LNCaP clone FGC (cell line): ENCODE results near the gene TRPC4.

Experiments
- DNase-seq: peaks from one replicate; pipeline ENCODE4 v3.0.0-alpha.2; 2011; ENCODE audit warnings: low read depth
- H3K4me3 ChIP-seq: 2 replicates; pipeline ENCODE4 v1.5.1; 2011; ENCODE audit warnings: mild to moderate bottlenecking, low read depth, low read length, control low read depth
- CTCF ChIP-seq: IDR thresholded peaks from 2 replicates; pipeline ENCODE4 v1.5.1; 2012; ENCODE audit warnings: mild to moderate bottlenecking; ENCODE audit not compliant: control insufficient read depth, insufficient read depth; ENCODE audit errors: extremely low read depth

The TRPC4 gene

GRCh38 chr13:37690361-37690760 is 179.2 kb downstream of the TRPC4 start:
- no peak for TF ChIP-seq CTCF
- no peak overlapping the region for H3K4me3 ChIP-seq

GRCh38 chr13:37686501-37686900 is 183.1 kb downstream of the TRPC4 start:
- no peak for DNase-seq
- H3K4me3 ChIP-seq, result no peak overlapping the region

More at GRCh38 chr13:37690361-37690760, 179.2 kb downstream of the TRPC4 start:
- DNase-seq, result no peak

GRCh38 chr13:37685206-37685605 is 184.4 kb downstream of the TRPC4 start:
- TF ChIP-seq CTCF, result no peak
- H3K4me3 ChIP-seq, result no peak overlapping the region

More at GRCh38 chr13:37686501-37686900, 183.1 kb downstream of the TRPC4 start:
- no peak for TF ChIP-seq CTCF

DNA sequence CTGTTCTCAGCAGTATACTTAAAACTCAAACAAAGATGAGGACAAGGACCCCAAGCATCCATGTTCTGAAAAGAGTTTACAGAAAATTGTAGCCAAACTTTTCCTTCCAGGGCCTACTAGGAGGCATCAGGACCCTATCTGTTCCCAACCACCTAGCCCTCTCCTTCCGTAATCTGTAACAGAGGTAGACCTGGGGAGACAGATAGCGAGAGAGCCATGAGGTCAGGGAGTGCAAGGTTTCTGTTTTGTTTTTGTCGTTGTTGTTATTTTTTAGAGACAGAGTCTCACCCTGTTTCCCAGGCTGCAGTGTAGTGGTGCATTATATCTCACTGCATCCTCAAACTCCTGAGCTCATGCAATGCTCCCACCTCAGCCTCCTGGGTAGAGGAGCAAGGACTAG is 187.1 kb downstream of the TRPC4 start:
- no peak overlapping the region for H3K4me3 ChIP-seq
- TF ChIP-seq CTCF, result no peak
- no peak for DNase-seq

More at GRCh38 chr13:37685206-37685605, 184.4 kb downstream of the TRPC4 start:
- DNase-seq, result no peak

DNA sequence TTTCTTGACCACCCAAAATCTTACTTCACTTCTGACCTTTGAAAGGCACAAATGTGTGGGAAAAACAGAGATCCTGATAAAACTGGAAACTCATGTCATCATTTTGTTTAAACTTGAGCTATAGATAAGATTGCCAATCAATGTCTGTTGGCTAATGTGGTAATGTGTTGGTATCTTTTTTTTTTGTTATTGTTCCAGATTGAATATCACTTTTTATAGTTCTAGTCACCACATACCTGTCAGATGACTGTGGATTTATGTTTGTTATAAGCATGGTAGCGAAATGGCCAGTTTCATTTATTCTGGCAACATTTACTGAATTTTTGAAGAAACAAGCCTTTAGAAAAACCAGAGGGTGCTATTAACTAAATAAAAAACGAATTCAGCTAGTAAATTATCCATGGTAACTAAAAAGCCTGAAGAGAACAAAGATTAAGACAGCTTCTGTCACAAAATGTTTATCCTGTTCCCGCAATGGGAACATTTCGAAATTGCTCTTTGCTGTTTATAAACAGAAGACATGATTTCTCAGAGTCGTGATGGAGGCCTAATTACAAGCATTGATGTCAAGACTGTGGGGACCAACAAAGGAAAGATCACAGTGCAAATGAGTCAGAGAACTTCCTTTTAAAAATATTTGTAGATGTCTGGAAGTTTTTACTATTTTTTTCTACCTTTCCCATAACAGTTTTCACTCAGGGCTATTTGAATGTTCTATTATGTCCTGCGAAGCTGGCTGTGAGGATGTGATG is 188.1 kb downstream of the TRPC4 start:
- no peak for TF ChIP-seq CTCF
- H3K4me3 ChIP-seq, result no peak overlapping the region
- DNase-seq, result no peak

- no peak overlapping the region for H3K4me3 ChIP-seq
- no peak for TF ChIP-seq CTCF
- DNase-seq, result no peak
Measured at GRCh38 chr13:37680137-37680536, 189.4 kb downstream of the TRPC4 start.

DNA sequence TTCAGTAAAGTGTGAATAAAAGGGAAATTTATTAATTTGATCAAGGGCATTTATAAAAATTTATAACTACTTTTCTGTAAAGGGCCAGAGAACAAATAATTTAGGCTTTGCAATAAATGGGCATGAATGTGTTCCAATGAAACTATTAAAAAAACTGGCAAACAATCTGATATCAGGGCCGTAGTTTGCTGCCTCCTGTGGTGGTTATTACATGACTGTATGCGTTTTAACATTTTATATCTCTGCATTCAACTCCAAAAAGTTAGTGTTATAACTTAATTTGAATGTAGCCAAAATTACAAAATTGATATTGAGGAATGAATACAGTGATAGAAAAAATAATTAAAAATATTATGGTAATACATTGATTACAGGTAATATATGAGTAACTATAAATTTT is 190.5 kb downstream of the TRPC4 start:
- peak; percentile 18; the same call in 1 of the 2 replicates for TF ChIP-seq CTCF
- DNase-seq, result no peak
- H3K4me3 ChIP-seq, result no peak overlapping the region
